ENCODE results near the gene CHRND. TPM values are rescaled to one million over a fixed set of nuclear protein-coding genes. Genes with fewer than 3 reads are reported as not detected.

Gene CHRND
- total RNA-seq, 3 donors from 2014 or later (not counting 1 experiment from before 2014, with no cell fraction given) = not detected

DNA sequence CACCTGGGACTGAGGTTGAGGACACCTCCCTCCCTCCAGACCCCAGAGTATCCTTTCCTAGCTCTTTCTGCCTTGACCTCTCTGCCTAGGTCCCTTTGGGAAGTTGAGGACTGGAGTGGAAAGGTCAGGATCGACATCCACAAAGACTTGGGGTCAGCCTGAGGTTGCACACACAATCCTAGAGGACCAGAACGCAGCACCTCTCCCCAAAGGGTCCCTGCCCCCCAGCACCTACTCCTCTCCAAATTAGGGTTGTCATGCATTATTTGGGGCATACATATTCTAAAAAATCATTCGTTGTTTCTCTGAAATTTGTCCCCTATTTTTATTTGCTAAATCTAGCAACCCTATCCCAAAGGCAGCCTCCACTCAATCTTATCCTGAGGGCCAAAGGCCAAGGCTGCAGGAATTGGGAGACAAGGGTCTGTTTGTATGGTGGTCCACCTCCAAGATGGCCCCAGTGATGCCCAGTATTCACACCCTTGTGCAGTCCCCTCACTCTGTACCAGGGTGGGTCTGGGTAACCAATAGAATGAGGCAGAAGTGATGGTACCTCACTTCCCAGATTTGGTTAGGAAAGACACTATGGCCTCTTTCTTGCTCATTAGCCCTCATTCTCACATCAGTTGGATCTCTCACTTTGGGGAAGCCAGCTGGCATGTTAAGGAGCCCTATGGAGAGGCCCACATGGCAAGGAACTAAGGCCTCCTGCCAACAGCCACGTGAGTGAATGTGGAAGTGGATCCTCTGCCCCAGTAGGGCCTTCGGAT lies 10.0 kb downstream of the CHRND start:
- Mint-ChIP-seq H3K27ac (no peak overlapping the region), H3K9me3 (no peaks in the 10 kb centered on the region), H3K36me3 (no peaks in the 10 kb centered on the region), H3K27me3 (ENCODE audit: low read depth in 2 of 2) (peaks cover 0 to 18% of the 10 kb centered on the region in 2 donors), H3K4me1 (peaks cover 0 to 4% of the 10 kb centered on the region in 2 donors), H3K4me3 (no peak overlapping the region)
- TF ChIP-seq CTCF (IDR thresholded peaks at IDR 0.05) = no peak
- peaks cover 4% of the 10 kb centered on the region for H3K9me3 ChIP-seq (ENCODE audit: control insufficient read depth, insufficient read depth, low read length)
- peaks cover 3% of the 10 kb centered on the region for H3K27me3 ChIP-seq (ENCODE audit: control insufficient read depth, insufficient read depth, low read length)
- no peak overlapping the region for H3K27ac ChIP-seq (ENCODE audit: low read length)
- intact Hi-C loops (cut with micrococcal nuclease) = no loop called here
- DNase-seq (no peak), ATAC-seq (no peak)
- H3K4me3 ChIP-seq (ENCODE audit: low read length) = no peak overlapping the region
- WGBS (ENCODE audit: insufficient coverage) = 89% methylated on average over 5 of the region's 5 CpGs
- H3K36me3 ChIP-seq (ENCODE audit: control insufficient read depth, insufficient read depth, low read length) = no peaks in the 10 kb centered on the region
- peaks cover 13% of the 10 kb centered on the region for H3K4me1 ChIP-seq (ENCODE audit: control insufficient read depth, insufficient read depth, low read length)

- no peak for TF ChIP-seq CTCF (IDR thresholded peaks at IDR 0.05)
- Mint-ChIP-seq H3K4me3 (no peak overlapping the region), H3K27me3 (ENCODE audit: low read depth in 2 of 2) (peaks cover 0 to 18% of the 10 kb centered on the region in 2 donors), H3K27ac (no peak overlapping the region), H3K36me3 (no peaks in the 10 kb centered on the region), H3K4me1 (peaks cover 0 to 4% of the 10 kb centered on the region in 2 donors), H3K9me3 (no peaks in the 10 kb centered on the region)
- ATAC-seq = no peak
- no peaks in the 10 kb centered on the region for H3K36me3 ChIP-seq (ENCODE audit: control insufficient read depth, insufficient read depth, low read length)
- peaks cover 4% of the 10 kb centered on the region for H3K9me3 ChIP-seq (ENCODE audit: control insufficient read depth, insufficient read depth, low read length)
- WGBS (ENCODE audit: insufficient coverage) = 77% methylated on average over 5 of the region's 5 CpGs
- intact Hi-C loops (cut with micrococcal nuclease) = no loop called here
- no peak overlapping the region for H3K27ac ChIP-seq (ENCODE audit: low read length)
- H3K27me3 ChIP-seq (ENCODE audit: control insufficient read depth, insufficient read depth, low read length) = peaks cover 3% of the 10 kb centered on the region
- H3K4me1 ChIP-seq (ENCODE audit: control insufficient read depth, insufficient read depth, low read length) = peaks cover 13% of the 10 kb centered on the region
- no peak overlapping the region for H3K4me3 ChIP-seq (ENCODE audit: low read length)
- DNase-seq = no peak
These were observed 11.1 kb downstream of the CHRND start for GRCh38 chr2:232537079-232537478.

- no peak for ATAC-seq
- intact Hi-C loops (cut with micrococcal nuclease) = no loop called here
- H3K27me3 ChIP-seq (ENCODE audit: control insufficient read depth, insufficient read depth, low read length) = peaks cover 3% of the 10 kb centered on the region
- TF ChIP-seq CTCF (IDR thresholded peaks at IDR 0.05) = no peak
- 95% methylated on average over 4 of the region's 4 CpGs for WGBS (ENCODE audit: insufficient coverage)
- H3K9me3 ChIP-seq (ENCODE audit: control insufficient read depth, insufficient read depth, low read length) = peaks cover 4% of the 10 kb centered on the region
- no peak overlapping the region for H3K27ac ChIP-seq (ENCODE audit: low read length)
- H3K36me3 ChIP-seq (ENCODE audit: control insufficient read depth, insufficient read depth, low read length) = no peaks in the 10 kb centered on the region
- no peak for DNase-seq
- Mint-ChIP-seq H3K27me3 (ENCODE audit: low read depth in 2 of 2) (peaks cover 0 to 18% of the 10 kb centered on the region in 2 donors), H3K4me1 (peaks cover 0 to 4% of the 10 kb centered on the region in 2 donors), H3K36me3 (no peaks in the 10 kb centered on the region), H3K9me3 (no peaks in the 10 kb centered on the region), H3K4me3 (no peak overlapping the region), H3K27ac (no peak overlapping the region)
- peaks cover 13% of the 10 kb centered on the region for H3K4me1 ChIP-seq (ENCODE audit: control insufficient read depth, insufficient read depth, low read length)
- no peak overlapping the region for H3K4me3 ChIP-seq (ENCODE audit: low read length)
These were observed 11.5 kb downstream of the CHRND start for GRCh38 chr2:232537499-232537898.
